ENCODE data around the gene STK32B.

DNA sequence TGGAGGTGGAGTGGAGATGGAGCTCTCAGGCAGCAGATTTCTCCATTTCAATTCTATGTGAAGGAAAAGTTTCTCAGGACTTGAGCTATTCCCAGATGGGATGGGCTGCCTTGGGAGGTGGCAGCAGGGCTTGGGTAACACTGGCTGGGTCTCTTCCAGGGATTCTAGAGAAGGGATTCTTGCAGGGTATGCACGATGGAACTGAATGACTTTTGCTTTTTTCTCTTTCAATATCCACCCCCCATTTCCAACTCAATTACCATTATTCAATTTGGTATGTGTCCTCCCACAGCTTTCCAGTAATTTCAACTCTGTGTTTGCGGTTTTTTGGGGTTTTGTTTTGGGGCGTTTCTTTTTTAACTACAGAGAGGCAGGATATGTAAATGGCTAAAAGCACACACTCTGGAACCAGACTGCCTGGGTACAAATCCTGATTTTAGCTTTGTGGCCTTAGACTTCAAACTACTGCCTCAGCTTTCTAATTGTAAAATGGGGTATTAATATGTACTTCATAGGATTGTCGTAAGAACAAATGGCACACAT lies 428.3 kb downstream of the STK32B start:
- TF ChIP-seq, protein P1, sequence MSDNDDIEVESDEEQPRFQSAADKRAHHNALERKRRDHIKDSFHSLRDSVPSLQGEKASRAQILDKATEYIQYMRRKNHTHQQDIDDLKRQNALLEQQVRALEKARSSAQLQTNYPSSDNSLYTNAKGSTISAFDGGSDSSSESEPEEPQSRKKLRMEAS (IDR thresholded peaks at IDR 0.05): no peak
- TF ChIP-seq CEBPB (IDR thresholded peaks at IDR 0.05): no peak
- no peak for TF ChIP-seq FOXM1 (IDR thresholded peaks at IDR 0.05; ENCODE audit: borderline replicate concordance, low read depth)
- no peak for TF ChIP-seq RAD21 (IDR thresholded peaks at IDR 0.05; ENCODE audit: low read depth)
- TF ChIP-seq EP300 (IDR thresholded peaks at IDR 0.05; ENCODE audit: borderline replicate concordance): no peak
- no peak for TF ChIP-seq TCF12 (IDR thresholded peaks at IDR 0.05; ENCODE audit: low read depth)
- TF ChIP-seq, protein P2, sequence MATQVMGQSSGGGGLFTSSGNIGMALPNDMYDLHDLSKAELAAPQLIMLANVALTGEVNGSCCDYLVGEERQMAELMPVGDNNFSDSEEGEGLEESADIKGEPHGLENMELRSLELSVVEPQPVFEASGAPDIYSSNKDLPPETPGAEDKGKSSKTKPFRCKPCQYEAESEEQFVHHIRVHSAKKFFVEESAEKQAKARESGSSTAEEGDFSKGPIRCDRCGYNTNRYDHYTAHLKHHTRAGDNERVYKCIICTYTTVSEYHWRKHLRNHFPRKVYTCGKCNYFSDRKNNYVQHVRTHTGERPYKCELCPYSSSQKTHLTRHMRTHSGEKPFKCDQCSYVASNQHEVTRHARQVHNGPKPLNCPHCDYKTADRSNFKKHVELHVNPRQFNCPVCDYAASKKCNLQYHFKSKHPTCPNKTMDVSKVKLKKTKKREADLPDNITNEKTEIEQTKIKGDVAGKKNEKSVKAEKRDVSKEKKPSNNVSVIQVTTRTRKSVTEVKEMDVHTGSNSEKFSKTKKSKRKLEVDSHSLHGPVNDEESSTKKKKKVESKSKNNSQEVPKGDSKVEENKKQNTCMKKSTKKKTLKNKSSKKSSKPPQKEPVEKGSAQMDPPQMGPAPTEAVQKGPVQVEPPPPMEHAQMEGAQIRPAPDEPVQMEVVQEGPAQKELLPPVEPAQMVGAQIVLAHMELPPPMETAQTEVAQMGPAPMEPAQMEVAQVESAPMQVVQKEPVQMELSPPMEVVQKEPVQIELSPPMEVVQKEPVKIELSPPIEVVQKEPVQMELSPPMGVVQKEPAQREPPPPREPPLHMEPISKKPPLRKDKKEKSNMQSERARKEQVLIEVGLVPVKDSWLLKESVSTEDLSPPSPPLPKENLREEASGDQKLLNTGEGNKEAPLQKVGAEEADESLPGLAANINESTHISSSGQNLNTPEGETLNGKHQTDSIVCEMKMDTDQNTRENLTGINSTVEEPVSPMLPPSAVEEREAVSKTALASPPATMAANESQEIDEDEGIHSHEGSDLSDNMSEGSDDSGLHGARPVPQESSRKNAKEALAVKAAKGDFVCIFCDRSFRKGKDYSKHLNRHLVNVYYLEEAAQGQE (IDR thresholded peaks at IDR 0.05; ENCODE audit: low read depth): no peak
- no peak for TF ChIP-seq NFIC (IDR thresholded peaks at IDR 0.05)
- TF ChIP-seq YY1 (IDR thresholded peaks at IDR 0.05; ENCODE audit: low read depth): no peak
- TF ChIP-seq CREB1 (IDR thresholded peaks at IDR 0.05; ENCODE audit: low read depth): no peak
- TF ChIP-seq TAF1 (IDR thresholded peaks at IDR 0.05; ENCODE audit: low read depth): no peak

All from Ishikawa (cell line).